Neural cell (in vitro differentiated cells): ENCODE measurements around the gene CENPP. TPM values are rescaled to one million over a fixed set of nuclear protein-coding genes. Genes with fewer than 3 reads are reported as not detected.

Experiments
- H2AFZ ChIP-seq: fragments of 200-600, 300-800 bp; sonication (generic), shearing (Covaris generic); 2 replicates; pipeline ENCODE4 v1.6.0; 2014; ENCODE audit warnings: low read depth, mild to moderate bottlenecking, antibody characterized with exemption, low read length, moderate library complexity
- H3F3A ChIP-seq: fragments of 200-600 bp; shearing (Covaris generic); 2 replicates; pipeline ENCODE4 v1.6.1; 2016; ENCODE audit warnings: mild to moderate bottlenecking, moderate library complexity, mixed read lengths, antibody characterized with exemption, low read length; ENCODE audit not compliant: insufficient read depth, poor library complexity, severe bottlenecking
- H3K27ac ChIP-seq: fragments of 200-600, 300-800 bp; sonication (generic), shearing (Covaris generic); 2 replicates; pipeline ENCODE4 v1.5.1; 2014; ENCODE audit warnings: mild to moderate bottlenecking, low read length, moderate library complexity
- H3K27me3 ChIP-seq: fragments of 300-800, 200-600 bp; sonication (generic), shearing (Covaris generic); 2 replicates; pipeline ENCODE4 v1.6.0; 2014; ENCODE audit warnings: mild to moderate bottlenecking, low read depth, low read length, moderate library complexity; ENCODE audit not compliant: insufficient read depth
- H3K36me3 ChIP-seq: fragments of 300-800, 200-600 bp; sonication (generic), shearing (Covaris generic); 2 replicates; pipeline ENCODE4 v1.5.1; 2014; ENCODE audit warnings: mild to moderate bottlenecking, antibody characterized with exemption, low read length, moderate library complexity; ENCODE audit not compliant: insufficient read depth
- H3K4me2 ChIP-seq: fragments of 300-800, 200-600 bp; sonication (generic), shearing (Covaris generic); 2 replicates; pipeline ENCODE4 v1.6.0; 2014; ENCODE audit warnings: mild to moderate bottlenecking, low read length
- H3K4me3 ChIP-seq: fragments of 300-800, 200-600 bp; sonication (generic), shearing (Covaris generic); 2 replicates; pipeline ENCODE4 v1.5.1; 2014; ENCODE audit warnings: mild to moderate bottlenecking, low read length, moderate library complexity
- H3K79me2 ChIP-seq: fragments of 200-600 bp; shearing (Covaris generic); replicated peaks from 2 replicates; pipeline ENCODE4 v1.6.0; 2014; ENCODE audit warnings: mild to moderate bottlenecking, low read length, moderate library complexity; ENCODE audit not compliant: insufficient read depth
- H3K9ac ChIP-seq: fragments of 300-800, 200-600 bp; sonication (generic), shearing (Covaris generic); 2 replicates; pipeline ENCODE4 v1.6.1; 2016; ENCODE audit warnings: mild to moderate bottlenecking, low read length, mixed read lengths
- H3K9me2 ChIP-seq: fragments of 200-600 bp; shearing (Covaris generic); 2 replicates; pipeline ENCODE4 v1.6.1; 2016; ENCODE audit warnings: mild to moderate bottlenecking, low read length, mixed read lengths; ENCODE audit not compliant: insufficient read depth
- H3K9me3 ChIP-seq: fragments of 200-600, 300-800 bp; sonication (generic), shearing (Covaris generic); 2 replicates; pipeline ENCODE4 v1.6.1; 2016; ENCODE audit warnings: mild to moderate bottlenecking, mixed run types, low read length, moderate library complexity, mixed read lengths
- H4K20me1 ChIP-seq: fragments of 200-600 bp; shearing (Covaris generic); 2 replicates; pipeline ENCODE4 v1.6.1; 2016; ENCODE audit warnings: mild to moderate bottlenecking, mixed run types; ENCODE audit not compliant: insufficient read depth
- EP300 ChIP-seq: fragments of 450-650 bp; conservative IDR thresholded peaks from 2 replicates; pipeline ENCODE4 v1.6.1; 2014; ENCODE audit warnings: antibody characterized with exemption, mild to moderate bottlenecking, moderate library complexity; ENCODE audit not compliant: poor library complexity, severe bottlenecking
- EZH2 ChIP-seq: fragments of 200-600, 300-800 bp; shearing (Covaris generic), sonication (generic); IDR thresholded peaks from 2 replicates; pipeline ENCODE4 v1.6.1; 2014; ENCODE audit warnings: antibody characterized with exemption, low read length, borderline replicate concordance, mild to moderate bottlenecking; ENCODE audit not compliant: insufficient read depth, poor library complexity, severe bottlenecking
- MXI1 ChIP-seq: fragments of 450-650 bp; conservative IDR thresholded peaks from 2 replicates; pipeline ENCODE4 v1.6.1; 2014; ENCODE audit warnings: antibody characterized with exemption, mild to moderate bottlenecking; ENCODE audit not compliant: poor library complexity, severe bottlenecking
- POLR2AphosphoS5 ChIP-seq: IDR thresholded peaks from 2 replicates; pipeline ENCODE4 v1.6.1; 2012
- RAD21 ChIP-seq: fragments of 450-650 bp; conservative IDR thresholded peaks from 2 replicates; pipeline ENCODE4 v1.6.1; 2014; ENCODE audit warnings: antibody characterized with exemption, mild to moderate bottlenecking, moderate library complexity
- SMC3 ChIP-seq: fragments of 450-650 bp; conservative IDR thresholded peaks from 2 replicates; pipeline ENCODE4 v1.6.1; 2014; ENCODE audit warnings: antibody characterized with exemption, mild to moderate bottlenecking, moderate library complexity; ENCODE audit not compliant: poor library complexity
- TAF1 ChIP-seq: IDR thresholded peaks from 2 replicates; pipeline ENCODE4 v1.6.1; 2012; ENCODE audit warnings: low read depth
- polyA plus RNA-seq: library from polyadenylated mRNA; depleted of rRNA; stranded (reverse); fragments of >200 nt; gene quantifications from 2 replicates; pipeline ENCODE4 v1.2.3, GENCODE V29; 2014
- TF ChIP-seq, protein P1 (sequence below): IDR thresholded peaks from 2 replicates; pipeline ENCODE4 v1.6.1; 2012; ENCODE audit warnings: borderline replicate concordance
- TF ChIP-seq, protein P2 (sequence below): fragments of 450-650 bp; IDR thresholded peaks from 2 replicates; pipeline ENCODE4 v1.5.1; 2014; ENCODE audit warnings: antibody characterized with exemption, mild to moderate bottlenecking, moderate library complexity; ENCODE audit not compliant: poor library complexity, severe bottlenecking

Gene CENPP
- polyA plus RNA-seq, 1 donor from 2014 or later = 5.0 TPM

DNA sequence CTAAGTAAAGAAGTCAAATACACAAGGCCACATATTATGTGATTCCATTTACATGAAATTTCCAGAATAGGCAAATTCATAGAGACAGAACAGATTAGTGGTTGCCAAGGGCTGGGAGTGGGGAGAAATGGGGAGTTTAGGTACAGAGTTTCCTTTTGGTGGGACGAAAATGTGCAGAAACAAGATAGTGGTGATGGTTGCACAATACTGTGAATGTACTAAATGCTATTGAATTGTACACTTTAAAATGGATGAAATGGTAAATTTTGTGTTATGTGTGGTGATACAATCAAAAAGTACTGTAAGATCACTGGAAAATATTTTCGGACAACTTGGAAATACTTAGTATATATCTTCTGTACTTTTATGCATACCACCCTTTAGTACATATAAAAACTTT is 195.1 kb downstream of the CENPP start:
- Histone ChIP-seq H3K36me3 (no peaks in the 10 kb centered on the region), H3K4me2 (no peak overlapping the region), H3K9ac (no peak overlapping the region), H3K9me3 (no peaks in the 10 kb centered on the region), H3F3A (no peaks in the 10 kb centered on the region), H3K27me3 (no peaks in the 10 kb centered on the region), H3K9me2 (no peaks in the 10 kb centered on the region), H3K79me2 (no peaks in the 10 kb centered on the region), H3K27ac (no peak overlapping the region), H3K4me3 (no peak overlapping the region), H4K20me1 (no peaks in the 10 kb centered on the region), H2AFZ (no peak overlapping the region)
- TF ChIP-seq SMC3 (no peak), EZH2 (no peak), RAD21 (no peak), POLR2AphosphoS5 (no peak), TAF1 (no peak), EP300 (no peak), MXI1 (no peak)
- TF ChIP-seq, protein P1, sequence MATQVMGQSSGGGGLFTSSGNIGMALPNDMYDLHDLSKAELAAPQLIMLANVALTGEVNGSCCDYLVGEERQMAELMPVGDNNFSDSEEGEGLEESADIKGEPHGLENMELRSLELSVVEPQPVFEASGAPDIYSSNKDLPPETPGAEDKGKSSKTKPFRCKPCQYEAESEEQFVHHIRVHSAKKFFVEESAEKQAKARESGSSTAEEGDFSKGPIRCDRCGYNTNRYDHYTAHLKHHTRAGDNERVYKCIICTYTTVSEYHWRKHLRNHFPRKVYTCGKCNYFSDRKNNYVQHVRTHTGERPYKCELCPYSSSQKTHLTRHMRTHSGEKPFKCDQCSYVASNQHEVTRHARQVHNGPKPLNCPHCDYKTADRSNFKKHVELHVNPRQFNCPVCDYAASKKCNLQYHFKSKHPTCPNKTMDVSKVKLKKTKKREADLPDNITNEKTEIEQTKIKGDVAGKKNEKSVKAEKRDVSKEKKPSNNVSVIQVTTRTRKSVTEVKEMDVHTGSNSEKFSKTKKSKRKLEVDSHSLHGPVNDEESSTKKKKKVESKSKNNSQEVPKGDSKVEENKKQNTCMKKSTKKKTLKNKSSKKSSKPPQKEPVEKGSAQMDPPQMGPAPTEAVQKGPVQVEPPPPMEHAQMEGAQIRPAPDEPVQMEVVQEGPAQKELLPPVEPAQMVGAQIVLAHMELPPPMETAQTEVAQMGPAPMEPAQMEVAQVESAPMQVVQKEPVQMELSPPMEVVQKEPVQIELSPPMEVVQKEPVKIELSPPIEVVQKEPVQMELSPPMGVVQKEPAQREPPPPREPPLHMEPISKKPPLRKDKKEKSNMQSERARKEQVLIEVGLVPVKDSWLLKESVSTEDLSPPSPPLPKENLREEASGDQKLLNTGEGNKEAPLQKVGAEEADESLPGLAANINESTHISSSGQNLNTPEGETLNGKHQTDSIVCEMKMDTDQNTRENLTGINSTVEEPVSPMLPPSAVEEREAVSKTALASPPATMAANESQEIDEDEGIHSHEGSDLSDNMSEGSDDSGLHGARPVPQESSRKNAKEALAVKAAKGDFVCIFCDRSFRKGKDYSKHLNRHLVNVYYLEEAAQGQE = no peak
- TF ChIP-seq, protein P2, sequence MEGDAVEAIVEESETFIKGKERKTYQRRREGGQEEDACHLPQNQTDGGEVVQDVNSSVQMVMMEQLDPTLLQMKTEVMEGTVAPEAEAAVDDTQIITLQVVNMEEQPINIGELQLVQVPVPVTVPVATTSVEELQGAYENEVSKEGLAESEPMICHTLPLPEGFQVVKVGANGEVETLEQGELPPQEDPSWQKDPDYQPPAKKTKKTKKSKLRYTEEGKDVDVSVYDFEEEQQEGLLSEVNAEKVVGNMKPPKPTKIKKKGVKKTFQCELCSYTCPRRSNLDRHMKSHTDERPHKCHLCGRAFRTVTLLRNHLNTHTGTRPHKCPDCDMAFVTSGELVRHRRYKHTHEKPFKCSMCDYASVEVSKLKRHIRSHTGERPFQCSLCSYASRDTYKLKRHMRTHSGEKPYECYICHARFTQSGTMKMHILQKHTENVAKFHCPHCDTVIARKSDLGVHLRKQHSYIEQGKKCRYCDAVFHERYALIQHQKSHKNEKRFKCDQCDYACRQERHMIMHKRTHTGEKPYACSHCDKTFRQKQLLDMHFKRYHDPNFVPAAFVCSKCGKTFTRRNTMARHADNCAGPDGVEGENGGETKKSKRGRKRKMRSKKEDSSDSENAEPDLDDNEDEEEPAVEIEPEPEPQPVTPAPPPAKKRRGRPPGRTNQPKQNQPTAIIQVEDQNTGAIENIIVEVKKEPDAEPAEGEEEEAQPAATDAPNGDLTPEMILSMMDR = no peak

DNA sequence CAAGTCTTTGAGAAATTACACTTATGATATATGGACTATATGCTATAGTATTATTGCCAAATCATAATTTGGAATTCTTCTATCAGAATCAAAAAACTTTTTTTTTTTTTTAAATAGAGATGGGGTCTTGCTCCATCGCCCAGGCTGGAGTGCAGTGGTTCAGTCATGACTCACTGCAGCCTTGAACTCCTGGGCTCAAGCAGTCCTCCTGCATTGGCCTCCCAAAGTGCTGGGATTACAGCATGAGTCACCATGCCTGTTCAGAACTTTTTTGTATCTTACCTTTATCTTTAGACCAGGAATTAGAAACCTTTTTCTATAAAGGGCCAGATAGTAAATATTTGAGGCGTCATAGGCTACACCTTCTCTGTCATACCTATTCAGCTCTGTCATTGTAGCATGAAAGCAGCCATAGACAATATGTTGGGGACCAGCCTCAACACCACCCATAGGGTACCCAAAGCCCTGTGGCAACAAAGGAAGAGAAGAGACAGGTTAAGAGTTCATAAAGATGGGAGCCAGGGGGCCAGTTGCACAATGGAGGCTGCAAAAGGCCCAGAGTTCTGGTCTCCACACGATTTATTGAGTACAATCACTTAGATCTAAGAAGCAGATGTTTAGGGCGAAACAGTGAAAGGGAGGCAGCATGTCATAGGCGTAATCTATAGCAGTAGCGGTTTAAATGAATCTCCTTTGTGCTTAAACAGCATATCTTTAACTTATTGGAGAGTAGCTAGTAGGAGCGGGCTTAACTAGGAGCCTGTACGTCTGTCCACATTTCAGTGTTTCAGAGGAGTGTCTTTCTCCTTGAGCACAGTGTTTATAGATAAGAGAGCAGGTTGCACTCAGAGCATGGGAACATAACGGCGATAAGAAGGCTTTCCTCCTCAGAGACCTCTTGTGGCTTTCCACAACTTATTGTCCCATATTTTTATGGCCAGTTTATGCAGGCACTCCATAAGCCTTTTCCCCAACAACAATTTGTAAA is 197.5 kb downstream of the CENPP start:
- Histone ChIP-seq H3K4me3 (no peak overlapping the region), H3K9me2 (no peaks in the 10 kb centered on the region), H3K36me3 (no peaks in the 10 kb centered on the region), H4K20me1 (no peaks in the 10 kb centered on the region), H3K27ac (no peak overlapping the region), H3K79me2 (no peaks in the 10 kb centered on the region), H2AFZ (no peak overlapping the region), H3F3A (no peaks in the 10 kb centered on the region), H3K27me3 (no peaks in the 10 kb centered on the region), H3K4me2 (no peak overlapping the region), H3K9ac (no peak overlapping the region), H3K9me3 (no peaks in the 10 kb centered on the region)
- TF ChIP-seq, protein P1 = no peak
- TF ChIP-seq SMC3 (no peak), EZH2 (no peak), TAF1 (no peak), RAD21 (no peak), EP300 (no peak), MXI1 (no peak), POLR2AphosphoS5 (no peak)
- TF ChIP-seq, protein P2 = no peak
